Fibroblast of lung (primary cell): Measurements from ENCODE around the gene WDFY2.

Experiments used
- EZH2 ChIP-seq: IDR thresholded peaks from 2 replicates; pipeline ENCODE4 v1.5.1; 2012; ENCODE audit warnings: low read length, control low read depth, mild to moderate bottlenecking; ENCODE audit errors: missing control alignments
- TF ChIP-seq, protein P1 (sequence below), 2 donors: IDR thresholded peaks in 1 of 2; conservative IDR thresholded peaks in 1 of 2; 1 replicate in 1 of 2; 2 replicates in 1 of 2; pipeline ENCODE4 v1.5.1; 2011 to 2012; ENCODE audit warnings: low read length in 2 of 2, control low read depth in 1 of 2, inconsistent platforms in 1 of 2, low read depth in 1 of 2, mild to moderate bottlenecking in 1 of 2

DNA sequence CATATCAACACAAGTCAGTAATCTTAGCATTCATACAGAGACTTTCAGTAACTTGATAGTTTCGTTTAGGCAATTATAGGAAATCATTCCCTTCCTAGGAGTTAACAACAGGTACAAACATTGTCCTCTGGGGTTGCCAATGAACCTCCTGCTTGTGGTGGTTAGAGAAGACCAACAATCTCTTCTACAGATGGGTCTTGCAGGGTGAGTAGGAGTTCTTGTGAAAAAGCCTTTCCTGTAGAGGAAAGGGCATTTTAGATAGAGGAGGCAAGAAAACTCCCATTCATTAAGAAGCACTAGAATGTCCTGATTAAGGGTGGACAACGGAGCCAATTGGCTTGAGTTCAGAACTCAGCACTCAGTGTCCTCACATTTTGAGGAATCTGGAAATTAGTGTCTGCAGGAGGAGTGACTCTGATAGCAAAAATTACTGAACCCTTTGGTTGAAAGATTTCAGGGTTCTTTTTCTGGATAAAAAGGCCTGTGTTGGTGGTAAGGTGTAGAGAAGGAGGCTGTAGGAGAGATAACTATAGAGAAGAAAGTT, 4.2 kb downstream of the WDFY2 start:
- TF ChIP-seq, protein P1, sequence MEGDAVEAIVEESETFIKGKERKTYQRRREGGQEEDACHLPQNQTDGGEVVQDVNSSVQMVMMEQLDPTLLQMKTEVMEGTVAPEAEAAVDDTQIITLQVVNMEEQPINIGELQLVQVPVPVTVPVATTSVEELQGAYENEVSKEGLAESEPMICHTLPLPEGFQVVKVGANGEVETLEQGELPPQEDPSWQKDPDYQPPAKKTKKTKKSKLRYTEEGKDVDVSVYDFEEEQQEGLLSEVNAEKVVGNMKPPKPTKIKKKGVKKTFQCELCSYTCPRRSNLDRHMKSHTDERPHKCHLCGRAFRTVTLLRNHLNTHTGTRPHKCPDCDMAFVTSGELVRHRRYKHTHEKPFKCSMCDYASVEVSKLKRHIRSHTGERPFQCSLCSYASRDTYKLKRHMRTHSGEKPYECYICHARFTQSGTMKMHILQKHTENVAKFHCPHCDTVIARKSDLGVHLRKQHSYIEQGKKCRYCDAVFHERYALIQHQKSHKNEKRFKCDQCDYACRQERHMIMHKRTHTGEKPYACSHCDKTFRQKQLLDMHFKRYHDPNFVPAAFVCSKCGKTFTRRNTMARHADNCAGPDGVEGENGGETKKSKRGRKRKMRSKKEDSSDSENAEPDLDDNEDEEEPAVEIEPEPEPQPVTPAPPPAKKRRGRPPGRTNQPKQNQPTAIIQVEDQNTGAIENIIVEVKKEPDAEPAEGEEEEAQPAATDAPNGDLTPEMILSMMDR (conservative IDR thresholded peaks at IDR 0.05 in 1 of 2, IDR thresholded peaks at IDR 0.05 in 1 of 2; ENCODE audit: low read depth in 1 of 2, low read length in 2 of 2) = no peak
- no peak for TF ChIP-seq EZH2
